ENCODE measurements around the gene ASB3.

Gene ASB3

GRCh38 chr2:53820711-53821110, 34.0 kb upstream of the ASB3 start:
- Histone ChIP-seq H3K9ac (ENCODE audit: low read depth, low read length) (no peak overlapping the region), H3K27ac (ENCODE audit: low read depth, low read length) (no peak overlapping the region), H3K36me3 (ENCODE audit: insufficient read depth, low read length) (peaks cover 19% of the 10 kb centered on the region), H3K27me3 (ENCODE audit: insufficient read depth, low read length) (no peaks in the 10 kb centered on the region), H3K4me1 (ENCODE audit: insufficient read depth, low read length) (0 out of 2 replicates have a peak, but pooled peaks cover under 1% of the 10 kb centered on the region), H3K9me3 (ENCODE audit: insufficient read depth, low read depth, low read length) (no peaks in the 10 kb centered on the region), H3K4me3 (ENCODE audit: low read length) (no peak overlapping the region)
- WGBS, result 96% methylated on average over 4 of the region's 4 CpGs

- H3K9ac ChIP-seq (ENCODE audit: low read depth, low read length), result no peak overlapping the region
- H3K4me3 ChIP-seq (ENCODE audit: low read length), result no peak overlapping the region
- 95% methylated on average over 9 of the region's 9 CpGs for WGBS
- H3K9me3 ChIP-seq (ENCODE audit: insufficient read depth, low read depth, low read length), result no peaks in the 10 kb centered on the region
- H3K36me3 ChIP-seq (ENCODE audit: insufficient read depth, low read length), result peaks cover 26% of the 10 kb centered on the region
- H3K27ac ChIP-seq (ENCODE audit: low read depth, low read length), result no peak overlapping the region
- H3K4me1 ChIP-seq (ENCODE audit: insufficient read depth, low read length), result no peaks in the 10 kb centered on the region
- no peaks in the 10 kb centered on the region for H3K27me3 ChIP-seq (ENCODE audit: insufficient read depth, low read length)
Measured at GRCh38 chr2:53820048-53820447, 33.3 kb upstream of the ASB3 start.

GRCh38 chr2:53819634-53820033, 32.9 kb upstream of the ASB3 start:
- H3K9me3 ChIP-seq (ENCODE audit: insufficient read depth, low read depth, low read length), result no peaks in the 10 kb centered on the region
- H3K36me3 ChIP-seq (ENCODE audit: insufficient read depth, low read length), result peaks cover 28% of the 10 kb centered on the region
- H3K4me3 ChIP-seq (ENCODE audit: low read length), result no peak overlapping the region
- H3K4me1 ChIP-seq (ENCODE audit: insufficient read depth, low read length), result no peaks in the 10 kb centered on the region
- no peak overlapping the region for H3K9ac ChIP-seq (ENCODE audit: low read depth, low read length)
- no peak overlapping the region for H3K27ac ChIP-seq (ENCODE audit: low read depth, low read length)
- WGBS, result 96% methylated on average over 3 of the region's 4 CpGs
- no peaks in the 10 kb centered on the region for H3K27me3 ChIP-seq (ENCODE audit: insufficient read depth, low read length)

- Histone ChIP-seq H3K9ac (ENCODE audit: low read depth, low read length) (no peak overlapping the region), H3K27me3 (ENCODE audit: insufficient read depth, low read length) (no peaks in the 10 kb centered on the region), H3K4me3 (ENCODE audit: low read length) (no peak overlapping the region), H3K4me1 (ENCODE audit: insufficient read depth, low read length) (no peaks in the 10 kb centered on the region), H3K27ac (ENCODE audit: low read depth, low read length) (no peak overlapping the region), H3K36me3 (ENCODE audit: insufficient read depth, low read length) (peaks cover 34% of the 10 kb centered on the region), H3K9me3 (ENCODE audit: insufficient read depth, low read depth, low read length) (no peaks in the 10 kb centered on the region)
- 93% methylated on average over 3 of the region's 3 CpGs for WGBS
Measured at GRCh38 chr2:53818854-53819435, 32.2 kb upstream of the ASB3 start.

- Histone ChIP-seq H3K9me3 (ENCODE audit: insufficient read depth, low read depth, low read length) (no peaks in the 10 kb centered on the region), H3K27me3 (ENCODE audit: insufficient read depth, low read length) (no peaks in the 10 kb centered on the region), H3K4me3 (ENCODE audit: low read length) (no peak overlapping the region), H3K27ac (ENCODE audit: low read depth, low read length) (no peak overlapping the region), H3K9ac (ENCODE audit: low read depth, low read length) (no peak overlapping the region), H3K36me3 (ENCODE audit: insufficient read depth, low read length) (peaks cover 81% of the 10 kb centered on the region), H3K4me1 (ENCODE audit: insufficient read depth, low read length) (no peaks in the 10 kb centered on the region)
Measured at GRCh38 chr2:53813151-53813550, 26.4 kb upstream of the ASB3 start.

GRCh38 chr2:53811601-53812000, 24.8 kb upstream of the ASB3 start:
- Histone ChIP-seq H3K9me3 (ENCODE audit: insufficient read depth, low read depth, low read length) (no peaks in the 10 kb centered on the region), H3K27ac (ENCODE audit: low read depth, low read length) (no peak overlapping the region), H3K9ac (ENCODE audit: low read depth, low read length) (no peak overlapping the region), H3K36me3 (ENCODE audit: insufficient read depth, low read length) (peaks cover 90% of the 10 kb centered on the region), H3K4me1 (ENCODE audit: insufficient read depth, low read length) (no peaks in the 10 kb centered on the region), H3K4me3 (ENCODE audit: low read length) (no peak overlapping the region), H3K27me3 (ENCODE audit: insufficient read depth, low read length) (no peaks in the 10 kb centered on the region)
- 85% methylated on average over 2 of the region's 3 CpGs for WGBS

- Histone ChIP-seq H3K9ac (ENCODE audit: low read depth, low read length) (no peak overlapping the region), H3K4me1 (ENCODE audit: insufficient read depth, low read length) (no peaks in the 10 kb centered on the region), H3K27me3 (ENCODE audit: insufficient read depth, low read length) (no peaks in the 10 kb centered on the region), H3K27ac (ENCODE audit: low read depth, low read length) (no peak overlapping the region), H3K36me3 (ENCODE audit: insufficient read depth, low read length) (peaks cover 92% of the 10 kb centered on the region), H3K9me3 (ENCODE audit: insufficient read depth, low read depth, low read length) (no peaks in the 10 kb centered on the region), H3K4me3 (ENCODE audit: low read length) (no peak overlapping the region)
- WGBS, result 86% methylated on average over 7 of the region's 7 CpGs
Measured at GRCh38 chr2:53802617-53803151, 15.9 kb upstream of the ASB3 start.

GRCh38 chr2:53801547-53801946, 14.8 kb upstream of the ASB3 start:
- Histone ChIP-seq H3K9ac (ENCODE audit: low read depth, low read length) (no peak overlapping the region), H3K9me3 (ENCODE audit: insufficient read depth, low read depth, low read length) (no peaks in the 10 kb centered on the region), H3K36me3 (ENCODE audit: insufficient read depth, low read length) (peaks cover 89% of the 10 kb centered on the region), H3K4me3 (ENCODE audit: low read length) (no peak overlapping the region), H3K27me3 (ENCODE audit: insufficient read depth, low read length) (no peaks in the 10 kb centered on the region), H3K4me1 (ENCODE audit: insufficient read depth, low read length) (no peaks in the 10 kb centered on the region), H3K27ac (ENCODE audit: low read depth, low read length) (no peak overlapping the region)

GRCh38 chr2:53793821-53794220, 7.1 kb upstream of the ASB3 start:
- H3K27me3 ChIP-seq (ENCODE audit: insufficient read depth, low read length), result no peaks in the 10 kb centered on the region
- no peak overlapping the region for H3K27ac ChIP-seq (ENCODE audit: low read depth, low read length)
- peaks cover 42% of the 10 kb centered on the region for H3K36me3 ChIP-seq (ENCODE audit: insufficient read depth, low read length)
- H3K9ac ChIP-seq (ENCODE audit: low read depth, low read length), result no peak overlapping the region
- no peaks in the 10 kb centered on the region for H3K9me3 ChIP-seq (ENCODE audit: insufficient read depth, low read depth, low read length)
- no peak overlapping the region for H3K4me3 ChIP-seq (ENCODE audit: low read length)
- no peaks in the 10 kb centered on the region for H3K4me1 ChIP-seq (ENCODE audit: insufficient read depth, low read length)
- WGBS, result 100% methylated on average over 2 of the region's 3 CpGs

- H3K9me3 ChIP-seq (ENCODE audit: insufficient read depth, low read depth, low read length), result no peaks in the 10 kb centered on the region
- H3K36me3 ChIP-seq (ENCODE audit: insufficient read depth, low read length), result peaks cover 36% of the 10 kb centered on the region
- H3K27ac ChIP-seq (ENCODE audit: low read depth, low read length), result no peak overlapping the region
Measured at GRCh38 chr2:53793261-53793660, 6.5 kb upstream of the ASB3 start.

GRCh38 chr2:53787614-53788289, 999 bp upstream of the ASB3 start:
- H3K4me1 ChIP-seq (ENCODE audit: insufficient read depth, low read length), result peaks cover 24% of the 10 kb centered on the region
- no peaks in the 10 kb centered on the region for H3K9me3 ChIP-seq (ENCODE audit: insufficient read depth, low read depth, low read length)
- 10% methylated on average over 16 of the region's 17 CpGs for WGBS
- H3K27ac ChIP-seq (ENCODE audit: low read depth, low read length), result no peak overlapping the region
- peak overlapping the region; percentile 94 for H3K9ac ChIP-seq (ENCODE audit: low read depth, low read length)
- no peaks in the 10 kb centered on the region for H3K36me3 ChIP-seq (ENCODE audit: insufficient read depth, low read length)
- no peaks in the 10 kb centered on the region for H3K27me3 ChIP-seq (ENCODE audit: insufficient read depth, low read length)
- peak overlapping the region; percentile 75 for H3K4me3 ChIP-seq (ENCODE audit: low read length)

More at GRCh38 chr2:53793261-53793660, 6.5 kb upstream of the ASB3 start:
- Histone ChIP-seq H3K4me3 (ENCODE audit: low read length) (no peak overlapping the region), H3K27me3 (ENCODE audit: insufficient read depth, low read length) (no peaks in the 10 kb centered on the region), H3K9ac (ENCODE audit: low read depth, low read length) (no peak overlapping the region), H3K4me1 (ENCODE audit: insufficient read depth, low read length) (no peaks in the 10 kb centered on the region)
- 100% methylated on average over 2 of the region's 3 CpGs for WGBS
